Astrocyte (in vitro differentiated cells and primary cell): ENCODE data around the gene SNCB. TPM values are rescaled to one million over a fixed set of nuclear protein-coding genes. Genes with fewer than 3 reads are reported as not detected.

Source experiments
- DNase-seq: peaks from one replicate; pipeline ENCODE4 v3.0.0-alpha.2; 2010; ENCODE audit warnings: low read depth
- FAIRE-seq: peaks from 2 replicates; lab custom pipeline; 2011; peaks lifted over from hg19 to GRCh38; lab: Jason Lieb, UNC
- H2AFZ ChIP-seq: 2 replicates; pipeline ENCODE4 v1.6.0; 2012; ENCODE audit warnings: low read depth, low read length, inconsistent platforms
- H3K27ac ChIP-seq: 2 replicates; pipeline ENCODE4 v1.5.1; 2011; ENCODE audit warnings: low read depth, low read length, inconsistent platforms
- H3K27me3 ChIP-seq: 2 replicates; pipeline ENCODE4 v1.6.0; 2011; ENCODE audit warnings: low read length, inconsistent platforms; ENCODE audit not compliant: insufficient read depth
- H3K36me3 ChIP-seq: 2 replicates; pipeline ENCODE4 v1.5.1; 2011; ENCODE audit warnings: low read length, inconsistent platforms; ENCODE audit not compliant: insufficient read depth
- H3K4me1 ChIP-seq: 2 replicates; pipeline ENCODE4 v1.5.1; 2011; ENCODE audit warnings: low read length, inconsistent platforms; ENCODE audit not compliant: insufficient read depth
- H3K4me2 ChIP-seq: 2 replicates; pipeline ENCODE4 v1.6.0; 2012; ENCODE audit warnings: low read length, inconsistent platforms
- H3K4me3 ChIP-seq: 2 replicates; pipeline ENCODE4 v1.5.1; 2011; ENCODE audit warnings: low read depth, mild to moderate bottlenecking, low read length, inconsistent platforms; ENCODE audit not compliant: insufficient read depth
- H3K79me2 ChIP-seq: 2 replicates; pipeline ENCODE4 v1.6.0; 2012; ENCODE audit warnings: mild to moderate bottlenecking, low read length, inconsistent platforms; ENCODE audit not compliant: insufficient read depth
- H3K9ac ChIP-seq: 2 replicates; pipeline ENCODE4 v1.6.0; 2012; ENCODE audit warnings: mild to moderate bottlenecking, low read length, inconsistent platforms
- H3K9me3 ChIP-seq: 2 replicates; pipeline ENCODE4 v1.5.1; 2012; ENCODE audit warnings: low read depth, mild to moderate bottlenecking, low read length, inconsistent platforms; ENCODE audit not compliant: insufficient read depth
- H4K20me1 ChIP-seq: 2 replicates; pipeline ENCODE4 v1.6.0; 2012; ENCODE audit warnings: low read length, inconsistent platforms; ENCODE audit not compliant: insufficient read depth
- H3K27ac Mint-ChIP-seq: one replicate; pipeline ENCODE4 v1.8.0; 2021; ENCODE audit warnings: mild to moderate bottlenecking, mixed read lengths; ENCODE audit not compliant: unreplicated experiment
- H3K27me3 Mint-ChIP-seq: one replicate; pipeline ENCODE4 v1.8.0; 2021; ENCODE audit warnings: low read depth, mixed read lengths; ENCODE audit not compliant: unreplicated experiment
- H3K36me3 Mint-ChIP-seq: one replicate; pipeline ENCODE4 v1.8.0; 2021; ENCODE audit warnings: low read depth, mixed read lengths; ENCODE audit not compliant: unreplicated experiment
- H3K4me1 Mint-ChIP-seq: one replicate; pipeline ENCODE4 v1.8.0; 2021; ENCODE audit warnings: low read depth, mixed read lengths; ENCODE audit not compliant: unreplicated experiment
- H3K4me3 Mint-ChIP-seq: one replicate; pipeline ENCODE4 v1.8.0; 2021; ENCODE audit warnings: mild to moderate bottlenecking, moderate library complexity, mixed read lengths; ENCODE audit not compliant: unreplicated experiment
- H3K9me3 Mint-ChIP-seq: one replicate; pipeline ENCODE4 v1.8.0; 2021; ENCODE audit warnings: mild to moderate bottlenecking, mixed read lengths; ENCODE audit not compliant: unreplicated experiment
- EZH2 ChIP-seq: IDR thresholded peaks from 2 replicates; pipeline ENCODE4 v1.6.1; 2012; ENCODE audit warnings: mild to moderate bottlenecking, low read length, inconsistent platforms; ENCODE audit not compliant: insufficient read depth
- total RNA-seq: library from RNA; stranded (reverse); gene quantifications from 2 replicates; pipeline ENCODE4 v1.2.1, GENCODE V29; 2021
- TF ChIP-seq, protein P1 (sequence below): IDR thresholded peaks from 2 replicates; pipeline ENCODE4 v1.5.1; 2011; ENCODE audit warnings: low read depth, mild to moderate bottlenecking, inconsistent platforms, low read length, moderate library complexity; ENCODE audit not compliant: insufficient read depth

SNCB gene
- total RNA-seq, 1 donor from 2014 or later = 3.4 TPM

DNA sequence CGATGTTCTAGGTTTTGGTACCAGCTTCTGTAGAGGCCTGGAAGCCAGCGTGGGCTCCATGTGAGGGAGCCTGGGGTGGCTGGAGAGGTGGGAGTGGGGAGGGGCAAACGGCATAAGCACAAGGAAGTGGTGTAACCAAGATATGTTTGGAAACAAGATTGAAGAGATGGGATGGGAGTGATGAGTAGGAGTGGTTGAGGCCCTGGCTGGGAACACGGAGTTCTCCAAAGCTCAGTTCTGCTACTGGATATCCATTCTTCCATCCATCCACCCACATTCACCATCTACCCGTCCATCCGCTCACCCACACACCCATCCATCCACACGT, 29.1 kb upstream of the SNCB start:
- TF ChIP-seq, protein P1, sequence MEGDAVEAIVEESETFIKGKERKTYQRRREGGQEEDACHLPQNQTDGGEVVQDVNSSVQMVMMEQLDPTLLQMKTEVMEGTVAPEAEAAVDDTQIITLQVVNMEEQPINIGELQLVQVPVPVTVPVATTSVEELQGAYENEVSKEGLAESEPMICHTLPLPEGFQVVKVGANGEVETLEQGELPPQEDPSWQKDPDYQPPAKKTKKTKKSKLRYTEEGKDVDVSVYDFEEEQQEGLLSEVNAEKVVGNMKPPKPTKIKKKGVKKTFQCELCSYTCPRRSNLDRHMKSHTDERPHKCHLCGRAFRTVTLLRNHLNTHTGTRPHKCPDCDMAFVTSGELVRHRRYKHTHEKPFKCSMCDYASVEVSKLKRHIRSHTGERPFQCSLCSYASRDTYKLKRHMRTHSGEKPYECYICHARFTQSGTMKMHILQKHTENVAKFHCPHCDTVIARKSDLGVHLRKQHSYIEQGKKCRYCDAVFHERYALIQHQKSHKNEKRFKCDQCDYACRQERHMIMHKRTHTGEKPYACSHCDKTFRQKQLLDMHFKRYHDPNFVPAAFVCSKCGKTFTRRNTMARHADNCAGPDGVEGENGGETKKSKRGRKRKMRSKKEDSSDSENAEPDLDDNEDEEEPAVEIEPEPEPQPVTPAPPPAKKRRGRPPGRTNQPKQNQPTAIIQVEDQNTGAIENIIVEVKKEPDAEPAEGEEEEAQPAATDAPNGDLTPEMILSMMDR = no peak
- no peak for TF ChIP-seq EZH2
- H3K4me3 ChIP-seq = no peak overlapping the region
- H3K9ac ChIP-seq = no peak overlapping the region
- Mint-ChIP-seq H3K36me3 (peaks cover 7% of the 10 kb centered on the region), H3K9me3 (no peaks in the 10 kb centered on the region), H3K4me3 (peak overlapping the region; percentile 31), H3K27ac (no peak overlapping the region), H3K27me3 (peaks cover 22% of the 10 kb centered on the region), H3K4me1 (peaks cover 17% of the 10 kb centered on the region)
- H3K4me2 ChIP-seq = no peak overlapping the region
- peaks cover 12% of the 10 kb centered on the region for H3K27me3 ChIP-seq
- H3K79me2 ChIP-seq = no peaks in the 10 kb centered on the region
- peaks cover 40% of the 10 kb centered on the region for H4K20me1 ChIP-seq
- H3K27ac ChIP-seq = no peak overlapping the region
- no peaks in the 10 kb centered on the region for H3K9me3 ChIP-seq
- no peaks in the 10 kb centered on the region for H3K36me3 ChIP-seq
- H2AFZ ChIP-seq = no peak overlapping the region
- no peak for DNase-seq
- H3K4me1 ChIP-seq = no peaks in the 10 kb centered on the region
- FAIRE-seq = no peak

DNA sequence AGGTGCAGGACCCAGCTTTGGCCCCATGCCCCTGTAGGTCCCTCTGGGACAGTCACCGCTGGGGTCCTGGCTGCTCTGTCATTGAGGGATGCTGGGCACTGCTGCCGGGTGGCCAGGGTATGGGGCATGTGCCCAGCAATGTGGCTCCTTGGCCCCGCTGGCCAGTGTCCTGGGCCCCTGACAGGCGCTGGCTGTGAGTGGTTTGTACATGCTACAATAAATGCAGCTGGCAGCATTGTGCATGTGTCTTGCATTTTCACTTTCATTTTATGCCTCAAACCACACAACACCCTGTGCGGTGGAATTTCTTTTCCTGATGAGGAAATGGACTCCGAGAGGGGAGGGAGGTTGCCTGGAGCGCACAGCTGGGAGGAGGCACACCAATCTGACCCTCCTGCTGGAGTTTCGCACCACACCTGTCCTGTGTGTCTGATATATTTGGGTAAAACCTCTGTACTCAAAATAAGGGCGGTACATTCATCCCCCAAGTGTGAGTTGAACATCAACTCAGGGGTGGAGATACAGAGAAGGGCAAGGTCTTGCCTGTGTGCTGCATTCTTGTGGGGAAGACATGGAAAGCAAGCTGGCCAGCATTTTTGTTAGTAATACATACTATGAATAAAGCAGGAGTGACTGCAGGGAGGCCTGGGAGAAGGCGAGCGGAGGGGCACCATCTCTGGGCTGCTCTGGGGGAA, 28.6 kb upstream of the SNCB start:
- TF ChIP-seq, protein P1 = no peak
- TF ChIP-seq EZH2 = no peak
- no peak overlapping the region for H3K9ac ChIP-seq
- no peak overlapping the region for H3K4me2 ChIP-seq
- peak overlapping the region; percentile 31 for H3K4me3 Mint-ChIP-seq
- no peak for FAIRE-seq
- H3K36me3 ChIP-seq = no peaks in the 10 kb centered on the region
- H2AFZ ChIP-seq = no peak overlapping the region
- H3K4me3 ChIP-seq = no peak overlapping the region
- H3K36me3 Mint-ChIP-seq = peaks cover 7% of the 10 kb centered on the region
- H3K9me3 Mint-ChIP-seq = no peaks in the 10 kb centered on the region
- peaks cover 16% of the 10 kb centered on the region for H3K27me3 Mint-ChIP-seq
- no peaks in the 10 kb centered on the region for H3K4me1 ChIP-seq
- H3K27ac ChIP-seq = no peak overlapping the region
- H3K79me2 ChIP-seq = no peaks in the 10 kb centered on the region
- no peaks in the 10 kb centered on the region for H3K9me3 ChIP-seq
- peaks cover 45% of the 10 kb centered on the region for H4K20me1 ChIP-seq
- peaks cover 17% of the 10 kb centered on the region for H3K4me1 Mint-ChIP-seq
- no peak for DNase-seq
- H3K27me3 ChIP-seq = peaks cover 8% of the 10 kb centered on the region
- H3K27ac Mint-ChIP-seq = peak overlapping the region; percentile 55

DNA sequence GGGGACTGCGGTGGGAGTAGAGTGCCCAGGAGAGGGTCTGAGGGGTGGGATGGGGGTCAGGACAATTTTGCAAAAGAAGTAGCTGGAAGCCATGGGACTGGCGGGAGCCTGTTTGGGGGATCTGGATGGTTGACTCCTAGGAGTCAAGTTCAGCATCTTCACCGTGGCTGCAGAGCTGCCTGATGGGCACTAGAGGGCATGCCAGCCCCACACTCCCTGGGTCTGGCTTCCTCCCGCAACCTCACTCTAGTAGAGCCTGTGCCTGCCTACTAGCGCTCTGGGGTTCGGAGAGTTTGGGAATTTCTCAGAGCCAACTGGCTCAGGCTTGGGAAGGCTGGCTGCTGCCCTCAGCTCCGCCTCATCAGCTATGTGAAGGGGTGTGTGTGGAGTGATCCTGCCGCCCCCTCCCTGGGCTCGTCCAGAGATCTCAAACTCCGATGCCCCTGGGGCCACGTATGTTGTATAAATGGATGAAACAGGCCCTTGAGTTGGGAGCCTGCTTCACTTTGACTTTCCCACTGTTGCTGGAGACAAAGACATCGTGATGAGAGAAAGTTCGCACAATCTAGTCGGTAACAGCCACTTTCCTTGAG, 27.8 kb upstream of the SNCB start:
- H3K4me3 Mint-ChIP-seq = no peak overlapping the region
- Histone ChIP-seq H3K36me3 (no peaks in the 10 kb centered on the region), H3K79me2 (no peaks in the 10 kb centered on the region), H3K9me3 (no peaks in the 10 kb centered on the region), H3K4me1 (peaks cover 7% of the 10 kb centered on the region), H3K4me3 (no peak overlapping the region), H3K4me2 (no peak overlapping the region), H4K20me1 (peaks cover 53% of the 10 kb centered on the region), H2AFZ (no peak overlapping the region), H3K27ac (no peak overlapping the region), H3K9ac (no peak overlapping the region), H3K27me3 (peaks cover 3% of the 10 kb centered on the region)
- H3K4me1 Mint-ChIP-seq = peaks cover 24% of the 10 kb centered on the region
- H3K27ac Mint-ChIP-seq = no peak overlapping the region
- TF ChIP-seq, protein P1 = peak; percentile 69
- no peak for TF ChIP-seq EZH2
- peaks cover 12% of the 10 kb centered on the region for H3K36me3 Mint-ChIP-seq
- DNase-seq (peak; percentile 32), FAIRE-seq (no peak)
- H3K27me3 Mint-ChIP-seq = peaks cover 10% of the 10 kb centered on the region
- H3K9me3 Mint-ChIP-seq = no peaks in the 10 kb centered on the region
